Omental fat pad (tissue), 4 donors: ENCODE measurements around the gene LRP1-AS. TPM values are rescaled to one million over a fixed set of nuclear protein-coding genes. Genes with fewer than 3 reads are reported as not detected.

Experiments
- ATAC-seq: fragments of 150-250 bp; one replicate; pipeline ENCODE4 v1.9.1; 2016; ENCODE audit warnings: mild to moderate bottlenecking, moderate library complexity; ENCODE audit not compliant: low FRiP score
- DNase-seq: peaks from one replicate; pipeline ENCODE4 v3.0.0-alpha.2; 2019; ENCODE audit warnings: low spot score
- total RNA-seq, 4 donors: library from RNA; depleted of rRNA; stranded (reverse); fragments of >200 nt; gene quantifications; one replicate each; pipeline ENCODE4 v1.1.0, GENCODE V29; 2016
- TF ChIP-seq, protein P1 (sequence below), 3 donors: fragments of 450-650 bp; IDR thresholded peaks; one replicate each; pipeline ENCODE4 v1.5.1; 2016 to 2017; ENCODE audit warnings: antibody characterized with exemption in 3 of 3, mild to moderate bottlenecking in 3 of 3, moderate library complexity in 2 of 3

The LRP1-AS gene
- total RNA-seq, 4 donors from 2014 or later = not detected

DNA sequence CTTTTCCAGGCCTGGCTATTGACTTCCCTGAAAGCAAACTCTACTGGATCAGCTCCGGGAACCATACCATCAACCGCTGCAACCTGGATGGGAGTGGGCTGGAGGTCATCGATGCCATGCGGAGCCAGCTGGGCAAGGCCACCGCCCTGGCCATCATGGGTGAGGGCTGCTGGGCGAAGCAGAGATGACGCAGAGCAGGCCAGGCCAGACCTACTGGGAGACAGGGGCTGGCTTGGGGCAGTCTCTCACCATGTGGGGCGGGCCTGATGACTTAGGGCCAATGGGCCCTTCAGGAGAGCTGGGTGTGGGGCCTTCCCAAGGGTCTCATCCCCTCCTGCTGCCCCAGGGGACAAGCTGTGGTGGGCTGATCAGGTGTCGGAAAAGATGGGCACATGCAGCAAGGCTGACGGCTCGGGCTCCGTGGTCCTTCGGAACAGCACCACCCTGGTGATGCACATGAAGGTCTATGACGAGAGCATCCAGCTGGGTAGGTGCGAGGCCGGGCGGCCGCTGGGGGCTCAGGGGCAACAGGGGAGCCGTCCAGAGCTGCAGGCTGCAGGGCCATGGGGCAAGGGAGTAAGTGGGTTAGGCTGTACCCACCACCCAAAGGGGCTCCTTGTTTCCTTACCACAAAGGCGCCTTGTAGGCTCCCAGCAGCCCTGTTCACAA, 33.0 kb upstream of the LRP1-AS start:
- TF ChIP-seq, protein P1, sequence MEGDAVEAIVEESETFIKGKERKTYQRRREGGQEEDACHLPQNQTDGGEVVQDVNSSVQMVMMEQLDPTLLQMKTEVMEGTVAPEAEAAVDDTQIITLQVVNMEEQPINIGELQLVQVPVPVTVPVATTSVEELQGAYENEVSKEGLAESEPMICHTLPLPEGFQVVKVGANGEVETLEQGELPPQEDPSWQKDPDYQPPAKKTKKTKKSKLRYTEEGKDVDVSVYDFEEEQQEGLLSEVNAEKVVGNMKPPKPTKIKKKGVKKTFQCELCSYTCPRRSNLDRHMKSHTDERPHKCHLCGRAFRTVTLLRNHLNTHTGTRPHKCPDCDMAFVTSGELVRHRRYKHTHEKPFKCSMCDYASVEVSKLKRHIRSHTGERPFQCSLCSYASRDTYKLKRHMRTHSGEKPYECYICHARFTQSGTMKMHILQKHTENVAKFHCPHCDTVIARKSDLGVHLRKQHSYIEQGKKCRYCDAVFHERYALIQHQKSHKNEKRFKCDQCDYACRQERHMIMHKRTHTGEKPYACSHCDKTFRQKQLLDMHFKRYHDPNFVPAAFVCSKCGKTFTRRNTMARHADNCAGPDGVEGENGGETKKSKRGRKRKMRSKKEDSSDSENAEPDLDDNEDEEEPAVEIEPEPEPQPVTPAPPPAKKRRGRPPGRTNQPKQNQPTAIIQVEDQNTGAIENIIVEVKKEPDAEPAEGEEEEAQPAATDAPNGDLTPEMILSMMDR (IDR thresholded peaks at IDR 0.05) = no peak
- ATAC-seq (no peak), DNase-seq (no peak)

DNA sequence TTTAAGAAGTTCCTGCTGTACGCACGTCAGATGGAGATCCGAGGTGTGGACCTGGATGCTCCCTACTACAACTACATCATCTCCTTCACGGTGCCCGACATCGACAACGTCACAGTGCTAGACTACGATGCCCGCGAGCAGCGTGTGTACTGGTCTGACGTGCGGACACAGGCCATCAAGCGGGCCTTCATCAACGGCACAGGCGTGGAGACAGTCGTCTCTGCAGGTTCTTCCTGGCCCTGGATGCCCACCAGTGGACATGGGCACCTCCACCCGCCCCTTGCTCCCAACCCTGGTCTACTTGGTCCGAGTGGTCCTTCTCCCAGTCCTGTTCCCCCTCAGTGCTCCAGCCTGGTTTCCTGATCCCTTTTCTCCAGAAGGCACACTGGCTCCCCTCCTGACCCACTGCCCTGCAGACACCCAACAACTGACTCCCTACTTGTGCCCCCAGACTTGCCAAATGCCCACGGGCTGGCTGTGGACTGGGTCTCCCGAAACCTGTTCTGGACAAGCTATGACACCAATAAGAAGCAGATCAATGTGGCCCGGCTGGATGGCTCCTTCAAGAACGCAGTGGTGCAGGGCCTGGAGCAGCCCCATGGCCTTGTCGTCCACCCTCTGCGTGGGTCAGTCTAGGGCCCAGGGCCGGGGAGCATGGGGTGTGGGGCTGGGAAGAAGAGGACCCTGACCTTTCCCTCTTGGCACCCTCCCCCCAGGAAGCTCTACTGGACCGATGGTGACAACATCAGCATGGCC, 32.1 kb upstream of the LRP1-AS start:
- no peak for DNase-seq
- TF ChIP-seq, protein P1 (IDR thresholded peaks at IDR 0.05) = no peak
- no peak for ATAC-seq

DNA sequence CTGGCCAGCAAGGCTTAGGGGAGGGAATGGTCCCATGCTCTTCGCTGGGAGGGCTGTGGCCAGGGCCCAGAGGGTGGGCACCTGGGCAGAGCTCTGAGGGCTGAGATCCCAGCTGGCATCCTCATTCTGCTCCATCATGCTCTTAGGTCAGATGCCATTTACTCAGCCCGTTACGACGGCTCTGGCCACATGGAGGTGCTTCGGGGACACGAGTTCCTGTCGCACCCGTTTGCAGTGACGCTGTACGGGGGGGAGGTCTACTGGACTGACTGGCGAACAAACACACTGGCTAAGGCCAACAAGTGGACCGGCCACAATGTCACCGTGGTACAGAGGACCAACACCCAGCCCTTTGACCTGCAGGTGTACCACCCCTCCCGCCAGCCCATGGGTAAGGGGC, 30.8 kb upstream of the LRP1-AS start:
- TF ChIP-seq, protein P1 (IDR thresholded peaks at IDR 0.05) = no peak
- no peak for ATAC-seq
- DNase-seq = no peak

DNA sequence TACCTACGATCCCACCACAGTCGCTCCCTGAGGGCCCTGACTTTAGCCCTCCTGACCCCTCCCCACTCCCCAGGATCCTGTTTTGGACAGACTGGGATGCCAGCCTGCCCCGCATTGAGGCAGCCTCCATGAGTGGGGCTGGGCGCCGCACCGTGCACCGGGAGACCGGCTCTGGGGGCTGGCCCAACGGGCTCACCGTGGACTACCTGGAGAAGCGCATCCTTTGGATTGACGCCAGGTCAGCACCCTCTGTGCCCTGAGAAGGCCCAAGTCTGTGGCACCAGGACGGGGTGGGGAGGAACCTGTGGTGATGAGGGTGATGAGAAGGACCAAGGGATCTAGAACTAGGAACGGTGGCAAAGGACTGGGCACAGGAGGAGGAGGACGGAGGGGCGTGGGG, 29.9 kb upstream of the LRP1-AS start:
- ATAC-seq (no peak), DNase-seq (no peak)
- TF ChIP-seq, protein P1 (IDR thresholded peaks at IDR 0.05) = no peak

DNA sequence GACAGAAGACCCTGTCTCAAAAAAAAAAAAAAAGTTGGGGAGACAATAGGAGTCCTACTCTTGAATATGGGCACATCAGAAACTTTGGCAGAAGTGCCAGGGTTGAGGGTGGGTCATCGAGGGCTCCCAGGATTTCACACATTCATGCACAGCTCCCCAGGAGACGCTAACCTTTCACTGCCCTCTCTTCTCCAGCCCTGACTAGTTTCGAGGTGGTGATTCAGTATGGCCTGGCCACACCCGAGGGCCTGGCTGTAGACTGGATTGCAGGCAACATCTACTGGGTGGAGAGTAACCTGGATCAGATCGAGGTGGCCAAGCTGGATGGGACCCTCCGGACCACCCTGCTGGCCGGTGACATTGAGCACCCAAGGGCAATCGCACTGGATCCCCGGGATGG, 29.4 kb upstream of the LRP1-AS start:
- no peak for DNase-seq
- ATAC-seq = no peak
- TF ChIP-seq, protein P1 (IDR thresholded peaks at IDR 0.05) = no peak

DNA sequence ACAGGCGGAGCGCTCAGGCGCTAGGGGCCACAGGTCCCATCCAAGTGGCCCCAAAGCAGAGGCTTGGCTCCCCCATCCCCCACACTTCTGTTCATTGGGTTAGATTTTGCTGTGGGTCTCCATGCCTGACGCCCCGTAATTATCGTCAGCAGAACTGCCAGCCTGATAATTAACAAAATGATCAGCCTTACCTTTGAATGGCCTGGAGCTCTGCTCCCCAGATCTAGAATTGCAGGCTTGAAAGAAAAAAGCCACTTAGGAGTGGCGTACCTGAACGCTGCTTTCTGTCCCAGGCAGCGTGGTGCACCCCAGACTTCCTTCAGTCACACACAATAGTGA, 28.7 kb upstream of the LRP1-AS start:
- DNase-seq (no peak), ATAC-seq (no peak)
- TF ChIP-seq, protein P1 (IDR thresholded peaks at IDR 0.05) = no peak
